HepG2 (cell line): ENCODE data around the gene ARHGEF4. TPM values are rescaled to one million over a fixed set of nuclear protein-coding genes. Genes with fewer than 3 reads are reported as not detected.

Experiments used
- ASH2L ChIP-seq: fragments of 300-600, 200-600 bp; sonication (generic); IDR thresholded peaks from 2 replicates; pipeline ENCODE4 v1.7.0; 2017; ENCODE audit warnings: low read depth, mild to moderate bottlenecking, moderate library complexity, mixed read lengths, low read length; ENCODE audit not compliant: insufficient read length
- E2F1 ChIP-seq: sonication (generic); formaldehyde crosslinking; IDR thresholded peaks from 2 replicates; pipeline ENCODE4 v1.5.0; 2020; ENCODE audit warnings: missing genetic modification reagents
- HHEX ChIP-seq: IDR thresholded peaks from 2 replicates; pipeline ENCODE4 v1.6.1; 2016; ENCODE audit warnings: control low read depth
- HNF4G ChIP-seq, 2 experiments: sonication (generic) in 1 of 2; formaldehyde crosslinking in 1 of 2; IDR thresholded peaks; 2 replicates each; pipeline versions ENCODE4 v1.4.0 to v1.6.1; 2011 to 2020; ENCODE audit warnings: borderline replicate concordance in 2 of 2, low read depth in 2 of 2, mild to moderate bottlenecking in 2 of 2, low read length in 1 of 2, missing genetic modification reagents in 1 of 2, moderate library complexity in 1 of 2
- HOXA5 ChIP-seq: sonication (generic); formaldehyde crosslinking; IDR thresholded peaks from 2 replicates; pipeline ENCODE4 v1.4.0; 2020; ENCODE audit warnings: missing genetic modification reagents
- MBD4 ChIP-seq: IDR thresholded peaks from 2 replicates; pipeline ENCODE4 v1.6.1; 2012; ENCODE audit warnings: low read length, inconsistent platforms, borderline replicate concordance
- PHF8 ChIP-seq: sonication (generic); formaldehyde crosslinking; IDR thresholded peaks from 2 replicates; pipeline ENCODE4 v1.5.0; 2020; ENCODE audit warnings: missing genetic modification reagents
- SIN3B ChIP-seq: fragments of 150-350 bp; IDR thresholded peaks from 2 replicates; pipeline ENCODE4 v1.6.1; 2014; ENCODE audit warnings: low read length
- SIX4 ChIP-seq: sonication (generic); formaldehyde crosslinking; IDR thresholded peaks from 2 replicates; pipeline ENCODE4 v1.4.0; 2020; ENCODE audit warnings: missing genetic modification reagents
- SNAPC2 ChIP-seq: sonication (generic); formaldehyde crosslinking; IDR thresholded peaks from 2 replicates; pipeline ENCODE4 v1.8.1; 2022; ENCODE audit warnings: mild to moderate bottlenecking, missing genetic modification reagents
- SP140L ChIP-seq: sonication (generic); formaldehyde crosslinking; IDR thresholded peaks from 2 replicates; pipeline ENCODE4 v1.4.0; 2020; ENCODE audit warnings: missing genetic modification reagents, borderline replicate concordance
- SRSF9 ChIP-seq: fragments of 200-400 bp; formaldehyde crosslinking; IDR thresholded peaks from 2 replicates; pipeline ENCODE4 v1.6.1; 2018; ENCODE audit warnings: borderline replicate concordance, mild to moderate bottlenecking, low read depth, low read length; ENCODE audit not compliant: insufficient read depth, poor library complexity, severe bottlenecking
- TAF15 ChIP-seq: fragments of 200-400 bp; formaldehyde crosslinking; IDR thresholded peaks from one replicate; pipeline ENCODE4 v1.6.1; 2018; ENCODE audit warnings: mild to moderate bottlenecking, low read depth, low read length; ENCODE audit not compliant: poor library complexity, severe bottlenecking
- TEAD3 ChIP-seq: optimal IDR thresholded peaks from 2 replicates; pipeline ENCODE3; 2016; ENCODE audit warnings: borderline replicate concordance
- ZBED4 ChIP-seq: sonication (generic); formaldehyde crosslinking; IDR thresholded peaks from 2 replicates; pipeline ENCODE4 v1.4.0; 2020; ENCODE audit warnings: missing genetic modification reagents, borderline replicate concordance
- ZNF121 ChIP-seq: sonication (generic); formaldehyde crosslinking; IDR thresholded peaks from 2 replicates; pipeline ENCODE4 v1.5.0; 2020; ENCODE audit warnings: mild to moderate bottlenecking, missing genetic modification reagents
- ZNF431 ChIP-seq: sonication (generic); formaldehyde crosslinking; IDR thresholded peaks from 2 replicates; pipeline ENCODE4 v1.9.0; 2022; ENCODE audit warnings: missing genetic modification reagents, low read depth, mild to moderate bottlenecking, borderline replicate concordance
- ZNF580 ChIP-seq: IDR thresholded peaks from 2 replicates; pipeline ENCODE4 v1.6.1; 2016; ENCODE audit warnings: low read depth, borderline replicate concordance
- ZNF749 ChIP-seq: sonication (generic); formaldehyde crosslinking; IDR thresholded peaks from 2 replicates; pipeline ENCODE4 v1.8.0; 2022; ENCODE audit warnings: mild to moderate bottlenecking, missing genetic modification reagents, moderate library complexity, borderline replicate concordance
- ZSCAN21 ChIP-seq: sonication (generic); formaldehyde crosslinking; IDR thresholded peaks from 2 replicates; pipeline ENCODE4 v1.8.0; 2022; ENCODE audit warnings: mild to moderate bottlenecking, missing genetic modification reagents, moderate library complexity, borderline replicate concordance
- polyA plus RNA-seq, 8 experiments: library from polyadenylated mRNA; depleted of rRNA in 3 of 8; stranded (reverse) in 7 of 8; unstranded in 1 of 8; fragments of >200 nt; fragmentation: Illumina TruSeq in 4 of 8; extraction: Trizol in 4 of 8; gene quantifications; 2 replicates each; pipeline versions ENCODE4 v1.2.1 to v1.2.3, GENCODE V29; 2011 to 2016; ENCODE audit warnings: low read depth in 4 of 8, missing spikeins in 1 of 8, mixed read lengths in 1 of 8; ENCODE audit not compliant: insufficient read depth in 1 of 8
- total RNA-seq, 5 experiments: library from RNA; depleted of rRNA; stranded (reverse); fragments of >200 nt; fragmentation: Illumina TruSeq; extraction: Trizol; gene quantifications; 2 replicates each; pipeline ENCODE4 v1.2.3, GENCODE V29; 2016; ENCODE audit warnings: low read depth in 1 of 5
- TF ChIP-seq, protein P1 (sequence below): sonication (generic); formaldehyde crosslinking; IDR thresholded peaks from 2 replicates; pipeline ENCODE4 v1.4.0; 2020; ENCODE audit warnings: missing genetic modification reagents, mild to moderate bottlenecking, borderline replicate concordance

The ARHGEF4 gene
- total and polyA plus RNA-seq, 2 of the 13 experiments (the other 11 are each of a cell fraction or from before 2014, with no cell fraction given), result 0.11 to 0.13 TPM

DNA sequence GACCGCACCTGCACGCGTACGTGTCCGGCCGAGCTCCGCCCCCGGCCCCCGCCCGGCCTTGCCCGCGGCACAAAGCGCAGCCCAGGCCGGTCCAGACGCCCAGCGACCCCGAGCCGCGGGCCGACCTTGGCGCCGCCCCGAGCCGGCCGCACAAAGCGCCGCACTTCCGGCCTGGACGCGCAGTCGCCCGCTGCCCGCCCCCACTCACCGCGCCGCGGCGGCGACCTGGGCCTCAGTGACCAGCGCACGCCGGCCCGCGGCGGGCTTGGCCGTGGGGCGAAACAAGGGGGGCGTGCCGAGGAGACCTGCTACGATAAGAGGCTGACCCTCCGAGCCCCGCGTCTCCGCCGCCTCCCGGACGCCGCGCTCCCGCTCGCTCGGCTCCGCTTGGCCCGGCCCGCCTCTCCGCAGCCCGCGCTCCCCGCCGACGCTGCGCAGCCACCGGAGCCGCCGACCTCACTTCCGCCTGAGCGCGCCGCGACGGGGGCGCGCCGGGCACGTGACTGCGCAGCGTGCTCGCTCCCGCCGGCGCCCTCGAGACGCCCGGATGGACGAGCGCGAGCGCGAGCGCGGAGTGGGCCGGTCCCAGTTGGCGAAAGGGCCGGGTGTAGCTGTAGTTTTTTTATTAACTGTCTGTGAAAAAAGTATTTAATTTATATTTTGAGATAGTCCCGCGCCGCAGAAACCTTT lies 256.4 kb downstream of the ARHGEF4 start, which contains the start of gene FAM168B (continued):
- TF ChIP-seq SIX4 (CRISPR knock-in tag) (peak; percentile 4; the same call in 1 of the 2 replicates), ZNF121 (CRISPR knock-in tag) (peak; percentile 9; the same call in 1 of the 2 replicates), ZNF580 (CRISPR knock-in tag) (0 out of 2 replicates have a peak, but pooled peaks have one; percentile 1), SRSF9 (no peak), TEAD3 (CRISPR knock-in tag) (no peak), MBD4 (no peak), ASH2L (peak; percentile 85), ZSCAN21 (CRISPR knock-in tag) (peak; percentile 97), ZNF431 (CRISPR knock-in tag) (peak; percentile 93), ZNF749 (CRISPR knock-in tag) (no peak; the same call in 1 of the 2 replicates), SP140L (CRISPR knock-in tag) (no peak), HNF4G (IDR thresholded peaks at IDR 0.05; ENCODE audit: borderline replicate concordance, low read depth, low read length) (peak; percentile 58; the same call in 1 of the 2 replicates), HNF4G (CRISPR knock-in tag; IDR thresholded peaks at IDR 0.05; ENCODE audit: borderline replicate concordance, low read depth) (no peak), E2F1 (CRISPR knock-in tag) (no peak; the same call in 1 of the 2 replicates), HOXA5 (CRISPR knock-in tag) (no peak), TAF15 (no peak), ZBED4 (CRISPR knock-in tag) (peak; percentile 69; the same call in 1 of the 2 replicates), PHF8 (CRISPR knock-in tag) (peak; percentile 88), HHEX (CRISPR knock-in tag) (no peak), SIN3B (0 out of 2 replicates have a peak, but pooled peaks have one; percentile 33), SNAPC2 (CRISPR knock-in tag) (0 out of 2 replicates have a peak, but pooled peaks have one; percentile 20)
- TF ChIP-seq, protein P1, sequence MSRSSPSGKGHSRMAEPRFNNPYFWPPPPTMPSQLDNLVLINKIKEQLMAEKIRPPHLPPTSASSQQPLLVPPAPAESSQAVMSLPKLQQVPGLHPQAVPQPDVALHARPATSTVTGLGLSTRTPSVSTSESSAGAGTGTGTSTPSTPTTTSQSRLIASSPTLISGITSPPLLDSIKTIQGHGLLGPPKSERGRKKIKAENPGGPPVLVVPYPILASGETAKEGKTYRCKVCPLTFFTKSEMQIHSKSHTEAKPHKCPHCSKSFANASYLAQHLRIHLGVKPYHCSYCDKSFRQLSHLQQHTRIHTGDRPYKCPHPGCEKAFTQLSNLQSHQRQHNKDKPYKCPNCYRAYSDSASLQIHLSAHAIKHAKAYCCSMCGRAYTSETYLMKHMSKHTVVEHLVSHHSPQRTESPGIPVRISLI (CRISPR knock-in tag), result no peak
